Muscle layer of duodenum (tissue), 2 donors: ENCODE data around the gene SLFNL1.

ENCODE experiments used
- H3K27ac ChIP-seq: one replicate; pipeline ENCODE4 v1.7.0; 2013; ENCODE audit warnings: mild to moderate bottlenecking, low read length
- H3K27me3 ChIP-seq: one replicate; pipeline ENCODE4 v1.7.0; 2013; ENCODE audit warnings: low read depth, mild to moderate bottlenecking, control low read depth, low read length
- H3K36me3 ChIP-seq, 2 donors: one replicate each; pipeline ENCODE4 v1.7.0; 2013; ENCODE audit warnings: low read length in 2 of 2, control low read depth in 1 of 2, mild to moderate bottlenecking in 1 of 2; ENCODE audit not compliant: insufficient read depth in 2 of 2, control insufficient read depth in 1 of 2
- H3K4me1 ChIP-seq, 2 donors: one replicate each; pipeline ENCODE4 v1.7.0; 2013; ENCODE audit warnings: low read length in 2 of 2, mild to moderate bottlenecking in 2 of 2, control low read depth in 1 of 2, moderate library complexity in 1 of 2; ENCODE audit not compliant: insufficient read depth in 2 of 2, control insufficient read depth in 1 of 2
- H3K4me3 ChIP-seq, 2 donors: one replicate each; pipeline ENCODE4 v1.7.0; 2013; ENCODE audit warnings: low read length in 2 of 2, low read depth in 1 of 2, mild to moderate bottlenecking in 1 of 2
- H3K9me3 ChIP-seq, 2 donors: one replicate each; pipeline ENCODE4 v1.7.0; 2013; ENCODE audit warnings: low read length in 2 of 2, control low read depth in 1 of 2, mild to moderate bottlenecking in 1 of 2; ENCODE audit not compliant: control insufficient read depth in 1 of 2
- donor health status: healthy.

Gene SLFNL1

DNA sequence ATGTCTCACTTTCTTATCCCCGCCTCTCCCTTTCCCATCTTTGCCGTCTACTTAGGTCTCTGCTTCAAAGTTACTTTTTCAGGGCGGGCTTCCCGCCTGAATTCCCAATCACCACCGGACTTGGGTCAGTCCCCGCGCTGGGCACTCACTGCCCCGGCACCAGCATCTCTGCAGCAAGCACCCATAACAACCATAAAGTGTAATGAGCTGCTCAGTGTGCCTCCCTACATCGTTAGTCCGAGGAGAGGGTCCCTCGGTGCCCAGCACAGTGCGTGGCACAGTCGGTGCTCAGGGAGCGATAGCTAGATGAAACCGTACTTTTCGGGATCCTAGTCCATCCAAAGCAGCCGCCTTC is 42.7 kb downstream of the SLFNL1 start:
- peaks cover 0 to 3% of the 10 kb centered on the region in 2 donors for H3K36me3 ChIP-seq
- no peaks in the 10 kb centered on the region for H3K9me3 ChIP-seq
- H3K4me3 ChIP-seq, result peak overlapping the region; percentile 63 to 67
- no peaks in the 10 kb centered on the region for H3K27me3 ChIP-seq
- H3K27ac ChIP-seq, result peak overlapping the region; percentile 75
- peaks cover 3 to 23% of the 10 kb centered on the region in 2 donors for H3K4me1 ChIP-seq

DNA sequence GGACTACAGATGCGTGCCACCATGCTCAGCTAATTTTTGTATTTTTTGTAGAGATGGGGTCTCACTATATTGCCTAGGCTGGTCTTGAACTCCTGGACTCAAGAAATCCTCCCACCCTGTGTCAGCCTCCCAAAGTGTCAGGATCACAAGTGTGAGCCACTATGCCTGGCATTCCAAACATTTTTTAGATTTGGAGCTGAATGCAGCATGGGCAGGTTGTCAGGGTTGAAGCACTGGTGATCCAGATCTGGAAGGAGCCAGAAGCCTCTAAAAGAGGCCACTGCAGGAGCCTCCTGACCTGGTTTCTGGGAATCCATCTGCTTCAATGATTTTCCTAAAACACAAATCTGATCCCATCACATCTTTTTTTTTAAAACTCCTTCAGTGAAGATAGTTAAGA is 43.8 kb downstream of the SLFNL1 start:
- H3K9me3 ChIP-seq, result no peaks in the 10 kb centered on the region
- H3K36me3 ChIP-seq, result peaks cover 0 to 3% of the 10 kb centered on the region in 2 donors
- no peaks in the 10 kb centered on the region for H3K27me3 ChIP-seq
- H3K27ac ChIP-seq, result no peak overlapping the region
- no peak overlapping the region for H3K4me3 ChIP-seq
- H3K4me1 ChIP-seq, result peaks cover 3 to 23% of the 10 kb centered on the region in 2 donors

DNA sequence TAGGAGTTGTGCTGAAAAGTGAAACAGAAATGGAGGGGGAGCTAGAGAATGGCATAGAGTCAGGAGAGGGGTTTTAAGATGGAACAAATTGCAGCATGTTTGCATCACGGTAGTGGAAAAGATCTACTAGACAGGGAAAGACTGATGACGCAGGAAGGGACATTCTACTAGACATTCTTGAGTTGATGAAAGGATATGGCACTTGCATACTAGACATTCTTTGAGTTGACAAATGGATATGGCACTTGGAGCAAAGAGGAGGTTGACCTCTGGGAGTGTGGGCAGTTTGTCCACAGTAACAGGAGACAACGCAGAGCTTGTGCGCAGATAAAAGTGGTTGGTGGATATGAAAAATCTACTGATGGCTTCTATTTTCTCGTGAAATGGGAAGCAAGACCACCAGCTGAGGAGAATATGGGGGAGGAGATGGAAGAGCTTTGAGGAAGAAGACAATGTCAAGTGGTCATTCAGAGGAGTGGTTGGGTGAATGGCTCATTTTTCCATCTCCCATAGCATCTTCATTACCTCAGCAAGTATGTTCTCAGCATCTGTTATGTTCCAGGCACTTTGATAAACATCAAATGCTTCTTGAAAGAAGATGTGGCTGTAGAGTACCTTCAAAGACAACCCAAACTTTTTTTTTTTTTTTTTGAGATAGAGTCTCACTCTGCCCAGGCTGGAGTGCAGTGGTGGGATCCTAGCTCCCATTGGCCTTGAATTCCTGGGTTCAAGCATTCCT is 44.4 kb downstream of the SLFNL1 start:
- Histone ChIP-seq H3K4me3 (no peak overlapping the region), H3K4me1 (peaks cover 3 to 18% of the 10 kb centered on the region in 2 donors), H3K36me3 (peaks cover 0 to 3% of the 10 kb centered on the region in 2 donors), H3K27me3 (no peaks in the 10 kb centered on the region), H3K27ac (no peak overlapping the region), H3K9me3 (no peaks in the 10 kb centered on the region)

- peaks cover 0 to 3% of the 10 kb centered on the region in 2 donors for H3K36me3 ChIP-seq
These were observed 46.6 kb downstream of the SLFNL1 start for GRCh38 chr1:40974945-40975344.

GRCh38 chr1:40973912-40974311 is 47.6 kb downstream of the SLFNL1 start:
- no peak overlapping the region for H3K27ac ChIP-seq
- H3K36me3 ChIP-seq, result no peaks in the 10 kb centered on the region
- no peak overlapping the region for H3K4me3 ChIP-seq
- H3K27me3 ChIP-seq, result no peaks in the 10 kb centered on the region
- no peaks in the 10 kb centered on the region for H3K4me1 ChIP-seq
- no peaks in the 10 kb centered on the region for H3K9me3 ChIP-seq

More at GRCh38 chr1:40974945-40975344, 46.6 kb downstream of the SLFNL1 start:
- H3K27me3 ChIP-seq, result no peaks in the 10 kb centered on the region
- no peaks in the 10 kb centered on the region for H3K9me3 ChIP-seq
- H3K4me1 ChIP-seq, result no peaks in the 10 kb centered on the region
- no peak overlapping the region for H3K27ac ChIP-seq
- no peak overlapping the region for H3K4me3 ChIP-seq

DNA sequence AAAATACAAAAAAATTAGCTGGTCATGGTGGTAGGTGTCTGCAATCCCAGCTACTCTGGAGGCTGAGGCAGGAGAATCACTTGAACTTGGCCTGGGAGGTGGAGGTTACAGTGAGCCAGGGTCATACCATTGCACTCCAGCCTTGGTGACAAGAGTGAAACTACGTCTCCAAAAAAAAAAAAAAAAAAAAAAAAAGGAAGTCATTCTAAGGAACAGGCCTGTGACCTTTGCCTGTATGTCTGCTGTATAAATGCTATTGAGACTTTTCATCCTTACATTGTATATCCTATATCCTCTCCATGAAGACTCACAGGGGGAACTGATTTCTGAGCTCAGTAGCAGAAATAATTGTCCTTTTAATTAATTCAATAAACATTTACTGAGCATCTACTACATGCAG is 49.6 kb downstream of the SLFNL1 start:
- Histone ChIP-seq H3K4me1 (no peaks in the 10 kb centered on the region), H3K27me3 (no peaks in the 10 kb centered on the region), H3K27ac (no peak overlapping the region), H3K4me3 (no peak overlapping the region), H3K9me3 (no peaks in the 10 kb centered on the region), H3K36me3 (no peaks in the 10 kb centered on the region)

GRCh38 chr1:40969445-40969844 is 52.1 kb downstream of the SLFNL1 start:
- H3K4me3 ChIP-seq, result no peak overlapping the region
- no peaks in the 10 kb centered on the region for H3K36me3 ChIP-seq
- H3K4me1 ChIP-seq, result no peaks in the 10 kb centered on the region
- no peak overlapping the region for H3K27ac ChIP-seq
- H3K9me3 ChIP-seq, result no peaks in the 10 kb centered on the region
- no peaks in the 10 kb centered on the region for H3K27me3 ChIP-seq

- Histone ChIP-seq H3K27me3 (no peaks in the 10 kb centered on the region), H3K27ac (no peak overlapping the region), H3K4me3 (no peak overlapping the region), H3K36me3 (no peaks in the 10 kb centered on the region), H3K4me1 (no peaks in the 10 kb centered on the region), H3K9me3 (no peaks in the 10 kb centered on the region)
These were observed 55.1 kb downstream of the SLFNL1 start for GRCh38 chr1:40966417-40966816.
